Dermis blood vessel endothelial cell (primary cell): ENCODE results near the gene ZNF415. TPM values are rescaled to one million over a fixed set of nuclear protein-coding genes. Genes with fewer than 3 reads are reported as not detected.
"Not testable (repeated sequence)": the region's sequence is repeated elsewhere in the genome, so short reads cannot be mapped to it uniquely, and the experiment has no call there.

Experiments used
- DNase-seq: peaks from one replicate; pipeline ENCODE4 v3.0.0; 2010
- total RNA-seq: library from RNA; depleted of rRNA; stranded (reverse); fragments of >200 nt; gene quantifications from 2 replicates; pipeline ENCODE4 v1.2.3, GENCODE V29; 2014

Gene ZNF415
- 1.6 and 1.9 TPM in 2 replicates for total RNA-seq

DNA sequence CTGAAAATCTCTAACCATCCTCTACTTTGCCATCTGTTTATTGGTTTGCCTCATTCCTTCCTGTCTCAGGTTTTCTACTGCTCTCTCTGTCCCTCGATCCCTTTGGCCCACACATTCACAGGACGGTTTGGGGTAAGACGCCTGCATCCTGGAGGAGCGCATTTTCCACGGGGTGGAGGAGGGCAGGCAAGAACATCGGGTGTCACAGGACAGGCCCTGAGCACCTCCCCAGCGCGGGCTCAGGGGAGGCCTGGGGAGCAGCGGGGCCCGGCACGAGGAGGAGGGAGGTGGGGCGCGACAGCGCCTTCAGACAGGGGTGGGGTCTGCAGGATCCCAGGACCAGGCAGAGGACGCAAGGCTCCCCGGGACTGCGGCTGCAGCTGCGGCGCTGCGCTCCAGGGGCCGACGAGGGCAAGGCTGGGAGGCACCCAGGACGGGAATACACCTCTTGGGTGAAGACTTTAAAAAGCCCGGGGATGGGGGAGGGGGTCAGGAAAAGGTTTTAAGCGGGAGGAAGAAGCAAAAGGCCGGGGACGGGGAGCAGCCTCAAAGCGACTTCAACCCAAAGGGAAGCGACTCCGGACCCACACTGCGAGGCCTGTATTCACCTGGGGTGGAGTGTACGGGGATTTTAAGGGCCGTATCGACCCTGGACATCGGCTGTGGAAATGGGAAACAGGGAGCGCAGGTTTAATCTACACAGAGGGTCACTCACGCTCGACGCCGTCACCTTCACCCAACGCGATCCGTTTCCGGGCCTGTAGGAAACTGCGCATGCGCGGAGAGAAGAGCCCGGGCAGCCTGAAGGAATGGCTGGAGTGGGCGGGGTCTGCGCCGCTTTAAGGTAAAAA, at the start of gene ZNF415:
ZNF415 (minus strand) TSS at position 770 of the 851 bp plus-strand sequence. CDS start 10,234 bp downstream, outside the sequence.
- DNase-seq: peak; percentile 58

GRCh38 chr19:53182202-53182601, 49.5 kb upstream of the ZNF415 start:
- DNase-seq: no peak

GRCh38 chr19:53177986-53178385, 45.3 kb upstream of the ZNF415 start:
- no peak for DNase-seq

DNA sequence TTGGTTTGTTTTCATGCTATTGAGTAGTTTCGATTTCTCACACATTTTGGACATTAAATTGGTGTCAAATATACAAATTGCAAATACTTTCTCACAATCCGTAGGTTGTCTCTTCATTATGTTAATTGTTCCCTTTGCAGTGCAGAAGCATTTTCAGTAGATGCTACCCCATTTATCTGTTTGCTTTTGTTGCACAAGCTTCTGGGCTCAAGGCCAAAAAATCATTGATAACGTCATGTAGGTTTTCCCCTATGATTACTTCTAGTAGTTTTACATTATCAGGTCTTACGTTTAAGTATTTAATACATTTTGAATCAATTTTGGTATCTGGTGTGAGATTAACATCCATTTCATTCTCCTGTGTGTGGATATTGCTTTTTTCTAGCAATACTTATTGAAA, 40.2 kb upstream of the ZNF415 start:
- peak; percentile 28 for DNase-seq

GRCh38 chr19:53165691-53166091, 33.0 kb upstream of the ZNF415 start:
- DNase-seq: no peak

- no peak for DNase-seq
Observed at GRCh38 chr19:53161123-53161522, 28.4 kb upstream of the ZNF415 start.

- DNase-seq: no peak
Observed at GRCh38 chr19:53160350-53160749, 27.6 kb upstream of the ZNF415 start.

GRCh38 chr19:53158119-53158656, 25.5 kb upstream of the ZNF415 start:
- DNase-seq: peak; percentile 38

GRCh38 chr19:53157626-53158025, 24.9 kb upstream of the ZNF415 start:
- peak; percentile 39 for DNase-seq

GRCh38 chr19:53156850-53157249, 24.1 kb upstream of the ZNF415 start:
- peak; percentile 23 for DNase-seq

DNA sequence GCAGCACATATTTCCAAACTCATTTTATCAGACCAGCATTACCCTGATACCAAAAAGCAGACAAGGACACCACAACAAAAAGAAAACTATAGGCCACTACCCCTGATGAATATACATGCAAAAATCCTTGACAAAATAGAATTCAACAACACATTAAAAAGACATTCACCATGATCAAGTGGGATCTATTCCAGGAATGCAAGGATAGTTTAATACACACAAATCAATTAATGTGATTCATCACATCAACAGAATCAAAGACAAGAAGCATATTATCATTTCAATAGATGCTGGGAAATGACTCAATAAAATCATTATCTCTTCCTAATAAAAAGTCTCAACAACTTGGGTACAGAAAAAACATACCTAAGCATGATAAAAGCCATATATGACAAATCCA, 14.9 kb upstream of the ZNF415 start:
- DNase-seq: no peak

DNA sequence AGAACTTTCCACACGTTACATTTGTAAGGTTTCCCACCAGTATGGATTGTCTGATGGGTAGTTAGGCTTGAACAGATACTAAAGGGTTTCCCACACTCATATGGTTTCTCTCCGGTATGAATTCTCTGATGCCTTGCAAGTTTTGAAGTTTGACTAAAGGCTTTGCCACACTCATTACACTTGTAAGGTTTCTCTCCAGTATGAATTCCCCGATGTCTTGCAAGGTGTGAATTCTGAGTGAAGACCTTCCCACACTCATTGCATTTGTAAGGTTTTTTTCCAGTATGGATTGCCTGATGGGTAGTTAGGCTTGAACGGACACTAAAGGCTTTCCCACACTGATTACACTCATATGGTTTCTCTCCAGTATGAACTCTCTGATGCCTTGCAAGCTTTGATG, 7.6 kb upstream of the ZNF415 start:
- DNase-seq: no peak

DNA sequence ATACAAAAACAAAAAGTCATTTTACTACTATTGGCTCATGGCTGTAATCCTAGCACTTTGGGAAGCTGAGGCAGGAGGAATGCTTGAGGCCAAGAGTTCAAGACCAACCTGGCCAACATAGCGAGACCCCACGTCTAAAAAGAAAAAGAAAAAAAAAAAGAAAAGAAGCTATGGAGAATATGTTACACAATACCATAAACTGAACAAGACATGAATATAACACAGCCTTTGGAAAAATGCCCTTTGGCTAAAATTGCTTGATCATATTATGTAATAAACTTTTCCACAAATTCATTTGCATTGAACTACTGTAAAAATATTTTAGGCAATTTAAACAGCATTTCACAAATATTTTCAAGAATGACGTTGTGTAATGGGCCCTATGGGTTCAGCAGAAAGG, 3.7 kb upstream of the ZNF415 start:
- no peak for DNase-seq

DNA sequence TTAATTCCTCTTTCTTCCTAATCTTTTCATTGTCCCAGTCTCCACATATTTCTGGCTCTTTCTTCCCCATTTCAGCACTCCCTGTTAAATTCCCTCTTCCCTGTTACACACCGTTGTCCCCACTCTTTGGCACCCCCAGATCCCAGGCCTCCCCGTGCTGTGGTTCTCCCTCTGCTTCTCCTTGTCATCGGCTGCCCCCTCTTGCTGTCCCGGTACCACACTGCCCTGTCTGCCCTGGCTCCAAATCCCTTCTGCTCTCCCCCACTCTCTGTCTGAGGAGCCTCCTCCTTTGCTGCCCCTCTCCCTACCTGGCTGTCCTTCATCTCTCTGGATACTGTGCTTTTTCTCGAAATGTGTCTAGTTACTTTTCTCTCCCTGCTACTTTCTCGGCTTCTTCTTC, 983 bp downstream of the ZNF415 start:
- no peak for DNase-seq

DNA sequence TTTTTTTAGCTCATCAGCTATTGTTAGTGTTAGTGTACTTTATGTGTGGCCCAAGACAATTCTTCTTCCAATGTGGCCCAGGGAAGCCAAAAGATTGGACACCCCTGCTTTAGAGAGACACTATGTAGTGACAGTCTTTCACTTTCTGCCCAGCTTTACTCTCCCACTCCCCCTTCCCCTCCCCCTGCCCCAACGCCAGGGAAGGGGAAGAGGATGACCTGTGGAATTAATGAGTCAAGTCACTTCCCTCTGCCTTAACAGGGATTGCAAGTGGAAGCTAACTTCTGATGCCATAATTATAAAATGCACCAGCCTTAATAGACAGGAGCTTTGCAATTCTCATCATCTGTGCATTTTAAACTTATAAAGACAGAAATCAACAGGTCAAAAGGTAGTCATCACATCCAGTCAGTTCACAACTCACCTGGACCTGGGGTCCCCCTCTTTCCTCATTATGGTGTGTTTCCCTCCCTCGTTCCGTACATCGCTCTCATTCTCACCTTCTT, 1.6 kb downstream of the ZNF415 start:
- DNase-seq: peak; percentile 27

DNA sequence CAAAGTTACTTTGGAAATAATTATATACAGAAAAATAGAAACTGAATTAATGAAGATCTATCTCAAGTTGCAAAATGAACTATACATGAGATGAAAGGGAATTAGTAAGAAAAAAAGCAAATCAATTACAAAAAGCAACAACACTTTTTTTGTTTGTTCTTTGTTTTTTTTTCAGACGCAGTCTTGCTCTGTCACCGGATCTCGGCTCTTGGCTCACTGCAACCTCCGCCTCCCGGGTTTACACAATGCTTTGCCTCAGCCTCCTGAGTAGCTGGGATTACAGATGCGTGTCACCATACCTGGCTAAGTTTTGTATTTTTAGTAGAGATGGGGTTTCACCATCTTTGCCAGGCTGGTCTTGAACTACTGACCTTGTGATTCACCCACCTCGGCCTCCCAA, 2.2 kb downstream of the ZNF415 start:
- peak; percentile 9 for DNase-seq

DNA sequence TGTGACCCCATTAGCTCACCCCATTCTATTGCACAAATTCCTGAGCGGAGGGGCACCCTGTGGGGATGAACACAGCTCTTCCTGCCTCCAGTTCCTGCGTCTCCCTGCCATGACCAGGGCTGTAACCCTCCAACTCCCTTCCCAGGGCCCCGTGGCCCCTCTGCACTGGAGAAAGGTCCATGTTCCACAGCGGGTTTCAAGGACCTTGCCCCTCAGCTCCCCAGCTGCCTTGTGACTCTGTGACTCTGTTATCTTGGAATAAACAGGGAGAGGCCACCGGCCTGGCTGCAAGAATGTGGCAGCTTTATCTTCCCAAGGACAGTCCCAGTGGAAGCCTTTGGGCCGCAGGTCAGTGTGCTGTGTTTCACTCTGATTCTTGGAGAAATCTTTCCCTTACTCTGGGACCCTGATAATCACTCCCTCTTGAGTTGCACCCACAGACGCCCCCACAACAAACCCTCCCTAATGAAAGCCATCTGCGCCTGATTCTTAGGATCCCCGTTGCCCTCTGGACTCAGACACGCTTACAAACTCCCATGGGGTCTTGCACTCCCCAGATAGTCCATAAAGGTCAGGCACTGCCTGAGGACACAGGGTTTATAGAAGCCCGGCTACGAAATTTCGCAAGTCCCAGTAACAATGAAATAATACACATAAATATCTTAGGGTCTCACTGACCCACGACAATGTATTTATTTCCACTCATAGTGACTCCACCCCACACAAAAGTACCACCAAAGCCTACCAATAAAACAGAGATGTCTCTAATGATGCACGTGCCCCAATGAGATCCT, 5.8 kb downstream of the ZNF415 start:
- not testable (repeated sequence) for DNase-seq

DNA sequence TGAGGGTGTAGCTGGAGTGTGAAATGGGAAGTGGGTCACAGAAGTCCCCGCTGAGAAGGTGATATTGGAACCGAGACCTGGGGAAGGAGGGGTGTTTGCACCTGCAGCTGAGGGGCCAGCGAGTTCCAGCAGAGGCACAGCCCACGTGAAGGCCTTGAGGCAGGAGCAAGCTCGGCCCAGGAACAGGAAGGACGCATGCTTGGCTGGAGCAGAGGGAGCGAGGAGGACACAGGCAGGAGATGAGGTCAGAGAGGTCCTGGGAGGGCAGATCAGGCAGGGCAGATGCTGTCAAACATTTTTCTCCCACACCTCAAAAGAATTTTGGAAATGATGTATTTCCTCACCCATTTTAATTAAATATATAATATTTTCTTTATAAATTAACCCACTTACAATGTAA, 9.3 kb downstream of the ZNF415 start:
- no peak for DNase-seq

GRCh38 chr19:53112286-53112685, 20.4 kb downstream of the ZNF415 start:
- peak; percentile 14 for DNase-seq

DNA sequence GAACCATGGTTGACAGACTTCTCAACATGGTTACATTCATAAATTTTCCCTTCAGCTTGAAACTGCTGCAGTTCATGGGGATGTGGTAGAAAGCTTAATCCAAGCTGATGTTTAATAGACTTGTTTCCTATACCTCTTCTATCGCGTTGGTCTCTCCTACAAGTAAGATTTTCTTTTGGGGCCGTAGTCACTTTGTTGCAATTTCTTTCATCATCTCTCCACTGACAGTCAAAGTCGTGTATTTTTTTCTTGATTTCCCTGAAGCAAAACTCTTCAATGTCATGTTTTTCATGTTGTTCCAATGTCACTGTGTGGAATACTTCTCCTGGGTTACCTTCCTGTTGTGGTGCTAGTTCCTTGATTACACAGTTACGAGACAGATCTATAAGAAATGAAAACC, 23.2 kb downstream of the ZNF415 start:
- DNase-seq: no peak

DNA sequence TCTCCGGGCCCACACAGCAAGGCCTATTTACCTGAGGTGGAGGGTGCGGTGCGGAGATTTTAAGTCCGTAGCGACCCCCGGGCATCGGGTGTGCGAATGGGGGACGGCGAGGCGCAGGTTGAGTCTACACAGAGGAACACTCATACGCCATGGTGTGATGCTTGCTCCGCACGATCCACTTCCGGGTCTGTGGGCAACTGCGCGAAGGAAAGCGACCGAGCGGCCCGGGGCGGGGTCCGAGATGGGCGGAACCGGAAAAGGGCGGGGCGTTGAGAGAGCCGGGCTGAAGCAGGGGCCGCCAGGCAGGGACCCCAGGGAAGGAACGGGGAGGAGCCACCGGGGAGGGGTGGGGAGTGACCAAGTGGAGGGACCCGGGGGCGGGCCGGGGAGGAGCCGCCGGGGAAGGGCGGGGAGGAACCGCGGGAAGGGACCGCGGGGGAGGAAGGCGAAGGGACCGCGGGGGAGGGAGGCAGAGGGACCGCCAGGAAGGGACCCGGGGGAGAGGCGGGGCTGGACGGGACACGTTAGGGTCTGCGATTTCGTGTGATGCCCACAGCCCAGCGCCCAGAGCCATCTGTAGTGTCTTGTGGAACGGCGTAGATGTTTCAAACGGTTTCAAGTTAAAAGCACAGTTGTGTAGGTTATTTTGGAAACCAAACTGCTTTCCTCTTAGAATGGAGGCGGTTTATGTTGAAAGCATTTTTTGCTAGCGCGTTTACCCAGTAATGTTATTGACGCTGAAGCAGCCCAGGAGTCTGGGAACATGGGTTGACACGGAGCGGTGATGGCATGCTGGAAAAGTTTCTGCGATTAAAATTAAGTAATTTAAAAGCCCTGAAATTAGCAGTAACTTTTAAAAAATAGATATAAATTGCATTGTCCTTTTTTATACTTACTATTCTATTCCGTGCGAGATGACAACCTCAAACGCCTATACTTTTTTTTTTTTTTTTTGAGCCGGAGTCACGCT, 29.2 kb downstream of the ZNF415 start, which contains the start of gene ZNF160:
ZNF160 (minus strand) TSS at position 189 of the 970 bp plus-strand sequence. CDS start 17,146 bp downstream, outside the sequence.
- peak; percentile 97 for DNase-seq

GRCh38 chr19:53102756-53103233, 29.9 kb downstream of the ZNF415 start:
- peak; percentile 58 for DNase-seq
